ENCODE results near the gene CCDC54.

The CCDC54 gene

DNA sequence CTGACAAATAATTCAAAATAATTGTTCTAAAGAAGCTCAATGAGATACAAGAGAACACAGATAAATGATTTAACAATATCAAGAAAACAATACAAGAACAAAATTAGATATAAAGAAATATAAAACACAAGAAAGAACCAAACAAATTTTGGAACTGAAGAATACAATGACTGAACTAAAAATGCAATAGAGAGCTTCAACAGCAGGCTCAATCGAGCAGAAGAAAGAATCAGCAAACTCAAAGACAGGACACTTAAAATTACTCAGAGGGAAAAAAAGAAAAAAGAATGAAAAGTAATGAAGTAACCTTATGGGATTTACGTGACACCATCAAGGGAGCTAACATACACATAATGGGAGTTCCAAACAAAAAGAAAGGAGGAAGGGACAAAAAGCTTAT lies 32.1 kb downstream of the CCDC54 start:
- no peaks in the 10 kb centered on the region for H3K36me3 ChIP-seq (ENCODE audit: control insufficient read depth in 1 of 2, insufficient read depth in 2 of 2, low read length in 2 of 2)
- no peaks in the 10 kb centered on the region for H3K27me3 ChIP-seq (ENCODE audit: control insufficient read depth in 1 of 2, insufficient read depth in 2 of 2, low read length in 2 of 2)
- no peak overlapping the region for H3K27ac ChIP-seq (ENCODE audit: low read depth, low read length)
- H3K4me1 ChIP-seq (ENCODE audit: control insufficient read depth in 1 of 2, insufficient read depth in 2 of 2, low read length in 2 of 2) = no peaks in the 10 kb centered on the region
- peaks cover 0 to 2% of the 10 kb centered on the region in 2 donors for H3K9me3 ChIP-seq (ENCODE audit: control insufficient read depth in 1 of 2, low read length in 2 of 2)
- no peak overlapping the region for H3K9ac ChIP-seq (ENCODE audit: low read depth in 1 of 2, low read length in 2 of 2)
- no peak overlapping the region for H3K4me3 ChIP-seq (ENCODE audit: low read depth in 1 of 2, low read length in 2 of 2)

DNA sequence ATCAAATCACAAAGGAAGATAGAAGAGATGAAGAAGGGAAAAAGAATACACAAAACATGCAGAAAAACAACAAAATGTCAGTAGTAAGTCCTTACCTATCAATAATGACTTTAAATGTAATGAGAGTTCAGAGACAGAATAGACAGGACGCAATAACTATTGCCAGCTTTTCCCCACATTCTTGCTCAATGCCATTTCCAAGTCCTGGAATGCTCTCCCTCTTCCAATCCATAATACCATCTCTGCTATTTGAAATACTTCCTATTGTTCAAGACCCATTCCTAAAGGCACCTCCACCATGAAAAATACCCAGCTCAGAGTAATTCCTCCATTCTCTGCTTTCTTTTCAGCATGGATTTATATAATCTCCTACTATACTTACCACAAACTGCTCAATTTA lies 33.4 kb downstream of the CCDC54 start:
- no peak overlapping the region for H3K27ac ChIP-seq (ENCODE audit: low read depth, low read length)
- no peak overlapping the region for H3K9ac ChIP-seq (ENCODE audit: low read depth in 1 of 2, low read length in 2 of 2)
- no peaks in the 10 kb centered on the region for H3K4me1 ChIP-seq (ENCODE audit: control insufficient read depth in 1 of 2, insufficient read depth in 2 of 2, low read length in 2 of 2)
- peaks cover 0 to 2% of the 10 kb centered on the region in 2 donors for H3K9me3 ChIP-seq (ENCODE audit: control insufficient read depth in 1 of 2, low read length in 2 of 2)
- no peak overlapping the region for H3K4me3 ChIP-seq (ENCODE audit: low read depth in 1 of 2, low read length in 2 of 2)
- no peaks in the 10 kb centered on the region for H3K36me3 ChIP-seq (ENCODE audit: control insufficient read depth in 1 of 2, insufficient read depth in 2 of 2, low read length in 2 of 2)
- H3K27me3 ChIP-seq (ENCODE audit: control insufficient read depth in 1 of 2, insufficient read depth in 2 of 2, low read length in 2 of 2) = no peaks in the 10 kb centered on the region

DNA sequence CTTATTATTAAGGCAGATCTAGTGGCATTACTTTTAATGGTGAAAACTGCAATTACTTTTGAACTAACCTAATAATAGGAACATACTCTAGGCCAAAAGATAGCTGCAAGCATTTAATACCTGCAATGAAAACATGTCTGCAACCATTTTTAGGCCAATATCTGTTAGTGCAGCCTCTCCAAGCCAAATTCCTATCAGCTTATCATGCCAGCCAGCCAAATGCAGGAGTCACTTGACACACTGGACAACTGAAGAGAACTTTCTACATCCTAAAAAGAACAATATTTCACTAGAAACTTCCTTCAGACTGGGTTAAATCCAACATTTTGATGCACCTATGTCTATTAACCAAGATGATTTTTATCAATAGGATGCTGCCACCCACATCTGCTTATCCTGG lies 33.8 kb downstream of the CCDC54 start:
- no peak overlapping the region for H3K27ac ChIP-seq (ENCODE audit: low read depth, low read length)
- H3K4me1 ChIP-seq (ENCODE audit: control insufficient read depth in 1 of 2, insufficient read depth in 2 of 2, low read length in 2 of 2) = no peaks in the 10 kb centered on the region
- H3K27me3 ChIP-seq (ENCODE audit: control insufficient read depth in 1 of 2, insufficient read depth in 2 of 2, low read length in 2 of 2) = no peaks in the 10 kb centered on the region
- no peak overlapping the region for H3K9ac ChIP-seq (ENCODE audit: low read depth in 1 of 2, low read length in 2 of 2)
- no peaks in the 10 kb centered on the region for H3K36me3 ChIP-seq (ENCODE audit: control insufficient read depth in 1 of 2, insufficient read depth in 2 of 2, low read length in 2 of 2)
- no peak overlapping the region for H3K4me3 ChIP-seq (ENCODE audit: low read depth in 1 of 2, low read length in 2 of 2)
- H3K9me3 ChIP-seq (ENCODE audit: control insufficient read depth in 1 of 2, low read length in 2 of 2) = peaks cover 0 to 2% of the 10 kb centered on the region in 2 donors

DNA sequence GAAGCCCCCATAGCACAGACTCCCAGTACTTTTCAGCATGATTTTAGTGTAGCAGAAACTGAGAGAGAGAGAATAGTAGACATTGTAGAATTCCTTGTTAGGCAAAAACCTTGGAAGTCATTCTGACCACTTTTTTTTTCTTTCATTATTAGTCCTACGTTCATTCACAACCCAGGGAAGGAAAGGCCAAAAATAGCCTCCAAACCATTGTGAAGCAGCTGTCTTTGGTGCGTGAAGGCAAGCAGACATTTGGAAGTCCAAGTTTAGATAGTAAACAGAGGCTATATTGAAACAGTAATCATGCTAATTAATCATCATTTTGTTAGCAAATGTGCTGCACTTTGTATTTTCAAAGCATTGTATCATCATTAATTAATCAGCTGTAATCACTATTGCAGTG lies 34.5 kb downstream of the CCDC54 start:
- no peaks in the 10 kb centered on the region for H3K27me3 ChIP-seq (ENCODE audit: control insufficient read depth in 1 of 2, insufficient read depth in 2 of 2, low read length in 2 of 2)
- H3K36me3 ChIP-seq (ENCODE audit: control insufficient read depth in 1 of 2, insufficient read depth in 2 of 2, low read length in 2 of 2) = no peaks in the 10 kb centered on the region
- no peak overlapping the region for H3K9ac ChIP-seq (ENCODE audit: low read depth in 1 of 2, low read length in 2 of 2)
- no peak overlapping the region for H3K27ac ChIP-seq (ENCODE audit: low read depth, low read length)
- H3K9me3 ChIP-seq (ENCODE audit: control insufficient read depth in 1 of 2, low read length in 2 of 2) = peaks cover 0 to 2% of the 10 kb centered on the region in 2 donors
- no peak overlapping the region for H3K4me3 ChIP-seq (ENCODE audit: low read depth in 1 of 2, low read length in 2 of 2)
- H3K4me1 ChIP-seq (ENCODE audit: control insufficient read depth in 1 of 2, insufficient read depth in 2 of 2, low read length in 2 of 2) = no peaks in the 10 kb centered on the region

DNA sequence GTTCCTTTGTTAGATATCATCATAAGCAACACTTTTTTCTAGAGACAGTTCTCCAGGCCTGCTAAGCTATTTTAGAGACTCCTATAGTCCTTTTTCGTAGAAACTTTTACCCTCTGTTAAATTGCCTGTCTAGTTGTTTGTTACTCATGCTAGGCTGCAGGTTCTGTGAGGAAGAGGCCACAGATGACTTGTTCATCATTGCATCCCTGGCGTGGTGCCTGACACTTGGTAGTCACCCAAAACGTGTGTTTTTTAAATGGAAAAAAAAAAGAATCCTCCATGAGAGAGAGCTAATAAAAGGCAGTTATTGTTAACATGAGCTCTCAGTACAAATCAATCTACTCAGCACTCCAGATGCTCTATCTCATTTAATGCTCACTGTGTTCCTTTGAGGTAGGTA lies 35.1 kb downstream of the CCDC54 start:
- H3K9me3 ChIP-seq (ENCODE audit: control insufficient read depth in 1 of 2, low read length in 2 of 2) = peaks cover 0 to 2% of the 10 kb centered on the region in 2 donors
- no peak overlapping the region for H3K4me3 ChIP-seq (ENCODE audit: low read depth in 1 of 2, low read length in 2 of 2)
- no peaks in the 10 kb centered on the region for H3K4me1 ChIP-seq (ENCODE audit: control insufficient read depth in 1 of 2, insufficient read depth in 2 of 2, low read length in 2 of 2)
- no peaks in the 10 kb centered on the region for H3K36me3 ChIP-seq (ENCODE audit: control insufficient read depth in 1 of 2, insufficient read depth in 2 of 2, low read length in 2 of 2)
- no peak overlapping the region for H3K27ac ChIP-seq (ENCODE audit: low read depth, low read length)
- no peaks in the 10 kb centered on the region for H3K27me3 ChIP-seq (ENCODE audit: control insufficient read depth in 1 of 2, insufficient read depth in 2 of 2, low read length in 2 of 2)
- H3K9ac ChIP-seq (ENCODE audit: low read depth in 1 of 2, low read length in 2 of 2) = no peak overlapping the region

DNA sequence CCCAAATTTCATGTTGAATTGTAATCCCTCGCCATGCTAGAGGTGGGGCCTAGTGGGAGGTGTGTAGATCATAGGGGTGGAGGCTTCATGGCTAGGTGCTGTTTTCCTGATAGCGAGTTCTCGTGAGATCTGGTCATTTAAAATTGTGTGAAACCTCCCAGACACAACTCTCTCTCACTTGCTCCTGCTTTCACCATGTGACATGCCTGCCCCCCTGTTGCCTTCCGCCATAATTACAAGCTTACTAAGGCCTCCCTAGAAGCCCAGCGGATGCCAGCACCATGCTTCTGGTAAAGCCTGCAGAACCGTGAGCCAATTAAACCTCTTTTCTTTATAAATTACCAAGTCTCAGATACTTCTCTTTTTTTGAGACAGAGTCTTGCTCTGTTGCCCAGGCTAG lies 36.0 kb downstream of the CCDC54 start:
- no peaks in the 10 kb centered on the region for H3K27me3 ChIP-seq (ENCODE audit: control insufficient read depth in 1 of 2, insufficient read depth in 2 of 2, low read length in 2 of 2)
- H3K4me3 ChIP-seq (ENCODE audit: low read depth in 1 of 2, low read length in 2 of 2) = no peak overlapping the region
- H3K27ac ChIP-seq (ENCODE audit: low read depth, low read length) = no peak overlapping the region
- no peaks in the 10 kb centered on the region for H3K36me3 ChIP-seq (ENCODE audit: control insufficient read depth in 1 of 2, insufficient read depth in 2 of 2, low read length in 2 of 2)
- H3K9me3 ChIP-seq (ENCODE audit: control insufficient read depth in 1 of 2, low read length in 2 of 2) = peaks cover 0 to 2% of the 10 kb centered on the region in 2 donors
- no peaks in the 10 kb centered on the region for H3K4me1 ChIP-seq (ENCODE audit: control insufficient read depth in 1 of 2, insufficient read depth in 2 of 2, low read length in 2 of 2)
- H3K9ac ChIP-seq (ENCODE audit: low read depth in 1 of 2, low read length in 2 of 2) = no peak overlapping the region

DNA sequence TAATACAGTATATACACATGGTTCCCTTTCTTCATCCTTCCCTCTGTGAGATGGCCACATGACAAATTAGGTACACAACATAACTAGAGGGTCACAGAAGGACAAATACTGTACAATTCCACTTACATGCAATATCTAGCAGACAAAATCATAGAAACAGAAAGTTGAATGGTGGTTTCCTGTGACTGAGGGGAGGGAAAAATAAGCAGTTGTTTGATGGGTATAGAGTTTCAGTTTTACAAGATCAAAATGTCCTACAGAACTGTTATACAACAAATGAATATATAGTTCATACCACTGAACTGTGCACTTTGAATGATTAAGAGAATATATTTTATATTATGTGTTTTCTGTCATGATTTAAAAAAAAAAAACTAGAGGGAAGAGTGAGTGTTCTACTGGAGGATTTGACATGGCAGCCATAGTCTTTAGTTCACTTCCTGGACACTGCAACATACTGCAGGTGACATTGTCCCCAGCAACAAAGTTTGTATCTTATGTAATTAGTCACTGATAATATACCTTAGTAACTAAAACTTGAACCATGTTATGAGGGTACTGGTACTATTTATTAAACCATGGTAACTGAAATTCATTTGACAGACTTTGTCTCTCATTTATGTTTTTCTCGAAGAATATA lies 37.2 kb downstream of the CCDC54 start:
- Histone ChIP-seq H3K36me3 (ENCODE audit: control insufficient read depth in 1 of 2, insufficient read depth in 2 of 2, low read length in 2 of 2) (no peaks in the 10 kb centered on the region), H3K4me1 (ENCODE audit: control insufficient read depth in 1 of 2, insufficient read depth in 2 of 2, low read length in 2 of 2) (no peaks in the 10 kb centered on the region), H3K9ac (ENCODE audit: low read depth in 1 of 2, low read length in 2 of 2) (no peak overlapping the region), H3K27ac (ENCODE audit: low read depth, low read length) (no peak overlapping the region), H3K9me3 (ENCODE audit: control insufficient read depth in 1 of 2, low read length in 2 of 2) (peaks cover 0 to 2% of the 10 kb centered on the region in 2 donors), H3K4me3 (ENCODE audit: low read depth in 1 of 2, low read length in 2 of 2) (no peak overlapping the region), H3K27me3 (ENCODE audit: control insufficient read depth in 1 of 2, insufficient read depth in 2 of 2, low read length in 2 of 2) (no peaks in the 10 kb centered on the region)

DNA sequence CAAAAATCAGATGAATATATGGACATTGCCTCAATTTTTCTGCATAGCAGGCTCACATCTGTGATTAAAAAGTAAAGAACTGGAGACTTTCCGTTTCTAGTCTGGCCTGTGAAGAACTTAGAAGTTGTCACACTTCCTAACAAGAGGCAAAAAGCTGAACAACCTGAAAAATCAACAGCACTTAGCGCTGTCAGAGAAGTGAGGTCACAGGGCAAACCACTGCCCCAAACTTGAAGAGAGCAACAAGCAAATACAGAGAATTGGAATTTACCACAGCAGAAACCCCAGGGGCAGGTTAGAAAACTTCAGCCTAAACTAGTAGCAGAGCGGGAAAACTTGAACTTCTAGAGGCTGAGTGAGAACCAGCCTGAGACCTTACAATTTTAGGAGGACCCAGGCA lies 38.9 kb downstream of the CCDC54 start:
- Histone ChIP-seq H3K27me3 (ENCODE audit: control insufficient read depth in 1 of 2, insufficient read depth in 2 of 2, low read length in 2 of 2) (no peaks in the 10 kb centered on the region), H3K9me3 (ENCODE audit: control insufficient read depth in 1 of 2, low read length in 2 of 2) (no peaks in the 10 kb centered on the region), H3K27ac (ENCODE audit: low read depth, low read length) (no peak overlapping the region), H3K4me1 (ENCODE audit: control insufficient read depth in 1 of 2, insufficient read depth in 2 of 2, low read length in 2 of 2) (no peaks in the 10 kb centered on the region), H3K36me3 (ENCODE audit: control insufficient read depth in 1 of 2, insufficient read depth in 2 of 2, low read length in 2 of 2) (no peaks in the 10 kb centered on the region), H3K4me3 (ENCODE audit: low read depth in 1 of 2, low read length in 2 of 2) (no peak overlapping the region), H3K9ac (ENCODE audit: low read depth in 1 of 2, low read length in 2 of 2) (no peak overlapping the region)

DNA sequence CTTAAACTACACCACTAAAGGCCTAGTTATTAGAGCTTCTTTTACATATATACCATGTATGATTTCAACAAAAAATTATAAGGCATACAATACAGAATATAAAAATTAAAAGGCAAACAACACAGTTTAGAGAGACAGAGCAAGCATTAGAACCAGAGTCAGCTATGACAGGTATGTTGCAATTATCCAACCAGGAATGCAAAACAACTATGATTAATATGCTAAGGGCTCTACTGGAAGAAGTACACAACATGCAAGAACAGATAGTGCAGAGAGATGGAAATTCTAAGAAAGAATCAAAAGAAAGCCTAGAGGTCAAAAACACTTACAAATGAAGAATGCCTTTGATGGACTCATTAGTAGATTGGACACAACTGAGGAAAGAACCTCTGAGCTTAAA lies 39.6 kb downstream of the CCDC54 start:
- no peaks in the 10 kb centered on the region for H3K36me3 ChIP-seq (ENCODE audit: control insufficient read depth in 1 of 2, insufficient read depth in 2 of 2, low read length in 2 of 2)
- H3K27me3 ChIP-seq (ENCODE audit: control insufficient read depth in 1 of 2, insufficient read depth in 2 of 2, low read length in 2 of 2) = no peaks in the 10 kb centered on the region
- H3K4me3 ChIP-seq (ENCODE audit: low read depth in 1 of 2, low read length in 2 of 2) = no peak overlapping the region
- H3K27ac ChIP-seq (ENCODE audit: low read depth, low read length) = no peak overlapping the region
- H3K4me1 ChIP-seq (ENCODE audit: control insufficient read depth in 1 of 2, insufficient read depth in 2 of 2, low read length in 2 of 2) = no peaks in the 10 kb centered on the region
- H3K9me3 ChIP-seq (ENCODE audit: control insufficient read depth in 1 of 2, low read length in 2 of 2) = no peaks in the 10 kb centered on the region
- no peak overlapping the region for H3K9ac ChIP-seq (ENCODE audit: low read depth in 1 of 2, low read length in 2 of 2)

DNA sequence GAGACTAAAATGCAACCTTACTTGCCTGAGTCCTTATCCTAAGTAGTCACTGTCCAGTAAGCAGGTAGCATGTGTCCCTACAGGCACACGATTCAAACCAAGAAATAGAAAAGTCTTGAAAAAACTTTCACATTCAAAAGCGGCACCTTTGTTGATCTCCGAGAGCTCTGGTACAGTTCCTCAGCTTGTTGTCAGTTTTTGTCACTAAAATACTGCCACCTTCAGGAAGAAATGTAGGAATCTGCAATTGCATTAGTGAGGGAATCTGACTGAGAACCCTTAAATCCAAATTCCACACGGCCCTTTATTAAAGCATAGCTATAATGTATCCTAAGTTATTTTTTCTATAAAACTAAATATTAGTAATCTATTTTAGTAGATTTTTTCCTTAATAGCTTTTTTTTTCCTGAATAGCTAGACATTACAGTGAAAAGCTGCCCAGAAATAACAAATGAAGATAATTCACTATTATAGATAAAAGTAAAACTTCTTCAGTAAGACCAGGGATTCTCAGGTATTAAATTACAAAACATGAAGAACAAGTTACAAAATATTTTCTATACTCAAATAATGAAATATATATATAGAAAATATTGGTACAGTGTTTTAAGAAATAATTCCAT lies 44.0 kb downstream of the CCDC54 start:
- no peaks in the 10 kb centered on the region for H3K9me3 ChIP-seq (ENCODE audit: control insufficient read depth in 1 of 2, low read length in 2 of 2)
- no peak overlapping the region for H3K9ac ChIP-seq (ENCODE audit: low read depth in 1 of 2, low read length in 2 of 2)
- H3K36me3 ChIP-seq (ENCODE audit: control insufficient read depth in 1 of 2, insufficient read depth in 2 of 2, low read length in 2 of 2) = no peaks in the 10 kb centered on the region
- H3K27ac ChIP-seq (ENCODE audit: low read depth, low read length) = no peak overlapping the region
- H3K4me1 ChIP-seq (ENCODE audit: control insufficient read depth in 1 of 2, insufficient read depth in 2 of 2, low read length in 2 of 2) = no peaks in the 10 kb centered on the region
- H3K4me3 ChIP-seq (ENCODE audit: low read depth in 1 of 2, low read length in 2 of 2) = no peak overlapping the region
- H3K27me3 ChIP-seq (ENCODE audit: control insufficient read depth in 1 of 2, insufficient read depth in 2 of 2, low read length in 2 of 2) = no peaks in the 10 kb centered on the region
